ENCODE data around the gene UBAC2. TPM values are rescaled to one million over a fixed set of nuclear protein-coding genes. Genes with fewer than 3 reads are reported as not detected.

The UBAC2 gene
- total RNA-seq, 2 donors from 2014 or later: 72.7 to 80.4 TPM

GRCh38 chr13:99190147-99190985 is 10.3 kb upstream of the UBAC2 start:
- no peak for DNase-seq
- 96 to 99% methylated on average over 7 to 12 of the region's 12 CpGs for WGBS, 2 experiments (ENCODE audit: insufficient coverage in 1 of 2, insufficient read length in 1 of 2)
- H3K9me3 Mint-ChIP-seq: no peaks in the 10 kb centered on the region
- Histone ChIP-seq H3K9me3 (ENCODE audit: control insufficient read depth, low read length) (no peaks in the 10 kb centered on the region), H3K36me3 (ENCODE audit: control insufficient read depth, insufficient read depth, low read length) (no peaks in the 10 kb centered on the region), H3K27ac (ENCODE audit: low read depth, low read length) (no peak overlapping the region), H3K4me3 (ENCODE audit: low read length) (no peak overlapping the region), H3K27me3 (ENCODE audit: control insufficient read depth, insufficient read depth, low read length, poor library complexity, severe bottlenecking) (no peaks in the 10 kb centered on the region), H3K4me1 (ENCODE audit: control insufficient read depth, insufficient read depth, low read length) (no peaks in the 10 kb centered on the region), H3K9ac (ENCODE audit: extremely low read depth, low read length, poor library complexity, severe bottlenecking) (no peak overlapping the region)
- H3K27me3 Mint-ChIP-seq (ENCODE audit: insufficient read depth): peaks cover 43% of the 10 kb centered on the region
- H3K4me1 Mint-ChIP-seq: peaks cover 5% of the 10 kb centered on the region
- H3K4me3 Mint-ChIP-seq: no peak overlapping the region
- no peaks in the 10 kb centered on the region for H3K36me3 Mint-ChIP-seq (ENCODE audit: low read depth)
- no peak for TF ChIP-seq CTCF (conservative IDR thresholded peaks at IDR 0.05)
- H3K27ac Mint-ChIP-seq: no peak overlapping the region

GRCh38 chr13:99191336-99191899 is 9.2 kb upstream of the UBAC2 start:
- DNase-seq: no peak
- no peak overlapping the region for H3K27ac Mint-ChIP-seq
- peaks cover 37% of the 10 kb centered on the region for H3K27me3 Mint-ChIP-seq (ENCODE audit: insufficient read depth)
- no peak for TF ChIP-seq CTCF (conservative IDR thresholded peaks at IDR 0.05)
- peaks cover 5% of the 10 kb centered on the region for H3K4me1 Mint-ChIP-seq
- no peaks in the 10 kb centered on the region for H3K36me3 Mint-ChIP-seq (ENCODE audit: low read depth)
- no peak overlapping the region for H3K4me3 Mint-ChIP-seq
- no peaks in the 10 kb centered on the region for H3K36me3 ChIP-seq (ENCODE audit: control insufficient read depth, insufficient read depth, low read length)
- H3K27me3 ChIP-seq (ENCODE audit: control insufficient read depth, insufficient read depth, low read length, poor library complexity, severe bottlenecking): no peaks in the 10 kb centered on the region
- H3K27ac ChIP-seq (ENCODE audit: low read depth, low read length): no peak overlapping the region
- H3K4me3 ChIP-seq (ENCODE audit: low read length): no peak overlapping the region
- no peaks in the 10 kb centered on the region for H3K9me3 ChIP-seq (ENCODE audit: control insufficient read depth, low read length)
- 81 to 90% methylated on average over 2 to 3 of the region's 3 CpGs for WGBS, 2 experiments (ENCODE audit: insufficient coverage in 1 of 2, insufficient read length in 1 of 2)
- no peak overlapping the region for H3K9ac ChIP-seq (ENCODE audit: extremely low read depth, low read length, poor library complexity, severe bottlenecking)
- H3K9me3 Mint-ChIP-seq: no peaks in the 10 kb centered on the region
- H3K4me1 ChIP-seq (ENCODE audit: control insufficient read depth, insufficient read depth, low read length): no peaks in the 10 kb centered on the region

GRCh38 chr13:99191900-99192399 is 8.7 kb upstream of the UBAC2 start:
- no peaks in the 10 kb centered on the region for H3K9me3 ChIP-seq (ENCODE audit: control insufficient read depth, low read length)
- Mint-ChIP-seq H3K27me3 (ENCODE audit: insufficient read depth) (peaks cover 32% of the 10 kb centered on the region), H3K4me3 (no peak overlapping the region), H3K36me3 (ENCODE audit: low read depth) (no peaks in the 10 kb centered on the region), H3K27ac (no peak overlapping the region), H3K4me1 (peaks cover 5% of the 10 kb centered on the region), H3K9me3 (no peaks in the 10 kb centered on the region)
- TF ChIP-seq CTCF (conservative IDR thresholded peaks at IDR 0.05): no peak
- no peaks in the 10 kb centered on the region for H3K27me3 ChIP-seq (ENCODE audit: control insufficient read depth, insufficient read depth, low read length, poor library complexity, severe bottlenecking)
- no peak overlapping the region for H3K4me3 ChIP-seq (ENCODE audit: low read length)
- H3K4me1 ChIP-seq (ENCODE audit: control insufficient read depth, insufficient read depth, low read length): no peaks in the 10 kb centered on the region
- WGBS, 2 experiments (ENCODE audit: insufficient coverage in 1 of 2, insufficient read length in 1 of 2): 94 to 96% methylated on average over 4 to 7 of the region's 7 CpGs
- no peaks in the 10 kb centered on the region for H3K36me3 ChIP-seq (ENCODE audit: control insufficient read depth, insufficient read depth, low read length)
- no peak overlapping the region for H3K27ac ChIP-seq (ENCODE audit: low read depth, low read length)
- no peak for DNase-seq
- no peak overlapping the region for H3K9ac ChIP-seq (ENCODE audit: extremely low read depth, low read length, poor library complexity, severe bottlenecking)
